OCI-LY1 (cell line): Measurements from ENCODE around the gene COL26A1.

Experiments used
- H2AFZ ChIP-seq: fragments of 200-600 bp; sonication (generic), shearing (Covaris generic); 2 replicates; pipeline ENCODE4 v1.6.0; 2014; ENCODE audit warnings: antibody characterized with exemption, mild to moderate bottlenecking, low read length
- H3F3A ChIP-seq: fragments of 200-600 bp; sonication (generic), shearing (Covaris generic); 2 replicates; pipeline ENCODE4 v1.6.0; 2014; ENCODE audit warnings: mild to moderate bottlenecking, antibody characterized with exemption, low read length, moderate library complexity; ENCODE audit not compliant: insufficient read depth
- H3K27ac ChIP-seq: fragments of 200-600 bp; sonication (generic); 2 replicates; pipeline ENCODE4 v1.5.1; 2014; ENCODE audit warnings: low read length, mixed run types, mild to moderate bottlenecking, low read depth; ENCODE audit not compliant: poor library complexity, severe bottlenecking
- H3K27me3 ChIP-seq: fragments of 200-600 bp; sonication (generic); 2 replicates; pipeline ENCODE4 v1.6.0; 2014; ENCODE audit warnings: antibody characterized with exemption, mild to moderate bottlenecking, low read length, moderate library complexity; ENCODE audit not compliant: insufficient read depth
- H3K36me3 ChIP-seq: fragments of 200-600 bp; sonication (generic); 2 replicates; pipeline ENCODE4 v1.6.1; 2014; ENCODE audit warnings: mild to moderate bottlenecking, antibody characterized with exemption, low read length, moderate library complexity, mixed read lengths; ENCODE audit not compliant: insufficient read depth
- H3K4me1 ChIP-seq: fragments of 200-600 bp; sonication (generic); 2 replicates; pipeline ENCODE4 v1.5.1; 2014; ENCODE audit warnings: mild to moderate bottlenecking, low read length, moderate library complexity; ENCODE audit not compliant: insufficient read depth, severe bottlenecking
- H3K4me2 ChIP-seq: fragments of 200-600 bp; sonication (generic), shearing (Covaris generic); 2 replicates; pipeline ENCODE4 v1.6.1; 2014; ENCODE audit warnings: low read length
- H3K4me3 ChIP-seq: fragments of 200-600 bp; sonication (generic); 2 replicates; pipeline ENCODE4 v1.5.1; 2014; ENCODE audit warnings: low read length, low read depth, mild to moderate bottlenecking, mixed read lengths; ENCODE audit not compliant: poor library complexity, severe bottlenecking
- H3K79me2 ChIP-seq: fragments of 200-600 bp; shearing (Covaris generic); 2 replicates; pipeline ENCODE4 v1.6.1; 2016; ENCODE audit warnings: mixed run types, low read length, mixed read lengths; ENCODE audit not compliant: insufficient read depth
- H3K9ac ChIP-seq: fragments of 200-600 bp; sonication (generic), shearing (Covaris generic); 2 replicates; pipeline ENCODE4 v1.6.1; 2014; ENCODE audit warnings: mild to moderate bottlenecking, low read length, mixed read lengths
- H3K9me2 ChIP-seq: fragments of 200-600 bp; sonication (generic), shearing (Covaris generic); 2 replicates; pipeline ENCODE4 v1.6.1; 2014; ENCODE audit warnings: low read depth, mild to moderate bottlenecking, low read length, mixed read lengths
- H3K9me3 ChIP-seq: fragments of 200-600 bp; shearing (Covaris generic); 2 replicates; pipeline ENCODE4 v1.6.1; 2014; ENCODE audit warnings: low read length, mixed read lengths
- H4K20me1 ChIP-seq: fragments of 200-600 bp; sonication (generic), shearing (Covaris generic); 2 replicates; pipeline ENCODE4 v1.6.0; 2016; ENCODE audit warnings: mild to moderate bottlenecking, low read length; ENCODE audit not compliant: insufficient read depth
- CTCF ChIP-seq: fragments of 200-600 bp; sonication (generic), shearing (Covaris generic); IDR thresholded peaks from 2 replicates; pipeline ENCODE4 v1.5.1; 2017; ENCODE audit warnings: mild to moderate bottlenecking, antibody characterized with exemption, low read length, moderate library complexity, mixed read lengths
- EZH2 ChIP-seq: fragments of 200-600 bp; sonication (generic), shearing (Covaris generic); IDR thresholded peaks from 2 replicates; pipeline ENCODE4 v1.8.0; 2017; ENCODE audit warnings: borderline replicate concordance, mixed run types, mild to moderate bottlenecking, antibody characterized with exemption, low read length, moderate library complexity, mixed read lengths

The COL26A1 gene

GRCh38 chr7:101593556-101593955 lies 230.9 kb downstream of the COL26A1 start:
- Histone ChIP-seq H3K9ac (no peak overlapping the region), H3K4me2 (no peak overlapping the region), H4K20me1 (no peaks in the 10 kb centered on the region), H3F3A (no peaks in the 10 kb centered on the region), H3K4me3 (no peak overlapping the region), H3K9me2 (no peaks in the 10 kb centered on the region), H3K9me3 (0 out of 2 replicates have a peak, but pooled peaks cover 5% of the 10 kb centered on the region), H3K36me3 (no peaks in the 10 kb centered on the region), H3K27me3 (peaks cover 5% of the 10 kb centered on the region), H3K27ac (no peak overlapping the region), H3K4me1 (no peaks in the 10 kb centered on the region), H2AFZ (no peak overlapping the region), H3K79me2 (no peaks in the 10 kb centered on the region)
- TF ChIP-seq CTCF: no peak
- no peak for TF ChIP-seq EZH2

GRCh38 chr7:101594790-101595189 lies 232.1 kb downstream of the COL26A1 start:
- no peak overlapping the region for H3K4me2 ChIP-seq
- H3K9me3 ChIP-seq: 0 out of 2 replicates have a peak, but pooled peaks cover 5% of the 10 kb centered on the region
- no peaks in the 10 kb centered on the region for H3K36me3 ChIP-seq
- H2AFZ ChIP-seq: no peak overlapping the region
- no peak overlapping the region for H3K4me3 ChIP-seq
- no peaks in the 10 kb centered on the region for H4K20me1 ChIP-seq
- no peaks in the 10 kb centered on the region for H3F3A ChIP-seq
- H3K4me1 ChIP-seq: no peaks in the 10 kb centered on the region
- no peak overlapping the region for H3K27ac ChIP-seq
- H3K9me2 ChIP-seq: no peaks in the 10 kb centered on the region
- H3K27me3 ChIP-seq: peaks cover 5% of the 10 kb centered on the region
- no peak overlapping the region for H3K9ac ChIP-seq
- no peaks in the 10 kb centered on the region for H3K79me2 ChIP-seq
- TF ChIP-seq CTCF (no peak), EZH2 (no peak)

GRCh38 chr7:101595246-101595645 lies 232.6 kb downstream of the COL26A1 start:
- no peaks in the 10 kb centered on the region for H3K4me1 ChIP-seq
- no peak overlapping the region for H2AFZ ChIP-seq
- no peaks in the 10 kb centered on the region for H3F3A ChIP-seq
- H3K36me3 ChIP-seq: no peaks in the 10 kb centered on the region
- H3K27ac ChIP-seq: no peak overlapping the region
- H4K20me1 ChIP-seq: no peaks in the 10 kb centered on the region
- H3K79me2 ChIP-seq: no peaks in the 10 kb centered on the region
- no peaks in the 10 kb centered on the region for H3K9me2 ChIP-seq
- H3K4me3 ChIP-seq: no peak overlapping the region
- H3K4me2 ChIP-seq: no peak overlapping the region
- H3K9me3 ChIP-seq: 0 out of 2 replicates have a peak, but pooled peaks cover 5% of the 10 kb centered on the region
- no peak overlapping the region for H3K9ac ChIP-seq
- TF ChIP-seq EZH2: no peak
- H3K27me3 ChIP-seq: peaks cover 5% of the 10 kb centered on the region
